ENCODE measurements around the gene ADH5. TPM values are rescaled to one million over a fixed set of nuclear protein-coding genes. Genes with fewer than 3 reads are reported as not detected.
A peak's percentile ranks its signal among the peaks of the same experiment; 100 is the strongest.
"Not testable (repeated sequence)": the region's sequence is repeated elsewhere in the genome, so short reads cannot be mapped to it uniquely, and the experiment has no call there.

The ADH5 gene
- total RNA-seq: 82.6 and 85.3 TPM in 2 replicates

- H3K27ac Mint-ChIP-seq: peak within 1 kb of the TSS; percentile 96
- H3K4me1 Mint-ChIP-seq: peaks cover 35% of the 10 kb centered on the region
- H3K36me3 Mint-ChIP-seq (ENCODE audit: low read depth): peaks cover 21% of the 10 kb centered on the region
- DNase-seq: peak; percentile 95
- no peaks in the 10 kb centered on the region for H3K9me3 Mint-ChIP-seq
- peaks cover 1% of the 10 kb centered on the region for H3K27me3 Mint-ChIP-seq
- intact Hi-C loops (cut with micrococcal nuclease): loop anchor here (1.0 to 2.0 kb wide), 5 partner anchors 32 to 946 kb away; partner anchors contain the start of genes METAP1, STPG2 and TRMT10A
- H3K4me3 Mint-ChIP-seq: peak within 1 kb of the TSS; percentile 90
Observed at GRCh38 chr4:99088481-99089365, at the start of gene ADH5. Gene ADH5, minus strand, starts transcription at chr4:99088788. Its CDS starts 88 bp downstream, at chr4:99088700.

DNA sequence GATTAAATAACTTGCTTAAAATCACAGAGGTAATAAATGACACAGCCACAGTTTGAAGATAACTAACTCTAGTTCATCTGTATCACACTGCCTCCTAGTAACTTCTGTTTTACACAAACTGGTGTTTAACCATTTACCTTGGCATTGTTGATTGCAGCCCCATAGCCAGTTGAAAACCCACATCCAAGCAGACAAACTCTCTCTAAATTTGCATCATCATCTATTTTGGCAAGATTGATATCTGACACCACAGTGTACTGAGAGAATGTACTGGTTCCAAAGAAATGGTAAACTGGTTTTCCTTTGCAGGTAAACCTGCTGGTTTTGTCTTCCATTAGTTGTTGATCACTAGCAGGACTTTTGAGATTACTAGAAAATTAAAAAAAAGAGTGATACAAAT lies 47.7 kb upstream of the ADH5 start:
- H3K4me3 Mint-ChIP-seq: no peak overlapping the region
- intact Hi-C loops (cut with micrococcal nuclease): no loop called here
- H3K27me3 Mint-ChIP-seq: peaks cover 4% of the 10 kb centered on the region
- no peaks in the 10 kb centered on the region for H3K36me3 Mint-ChIP-seq (ENCODE audit: low read depth)
- no peak overlapping the region for H3K27ac Mint-ChIP-seq
- DNase-seq: no peak
- H3K4me1 Mint-ChIP-seq: no peaks in the 10 kb centered on the region
- no peaks in the 10 kb centered on the region for H3K9me3 Mint-ChIP-seq

GRCh38 chr4:99135541-99136162 lies 47.1 kb upstream of the ADH5 start:
- DNase-seq: no peak
- Mint-ChIP-seq H3K27me3 (peaks cover 8% of the 10 kb centered on the region), H3K4me3 (no peak overlapping the region), H3K27ac (no peak overlapping the region), H3K9me3 (no peaks in the 10 kb centered on the region), H3K36me3 (ENCODE audit: low read depth) (no peaks in the 10 kb centered on the region), H3K4me1 (no peaks in the 10 kb centered on the region)
- intact Hi-C loops (cut with micrococcal nuclease): no loop called here

DNA sequence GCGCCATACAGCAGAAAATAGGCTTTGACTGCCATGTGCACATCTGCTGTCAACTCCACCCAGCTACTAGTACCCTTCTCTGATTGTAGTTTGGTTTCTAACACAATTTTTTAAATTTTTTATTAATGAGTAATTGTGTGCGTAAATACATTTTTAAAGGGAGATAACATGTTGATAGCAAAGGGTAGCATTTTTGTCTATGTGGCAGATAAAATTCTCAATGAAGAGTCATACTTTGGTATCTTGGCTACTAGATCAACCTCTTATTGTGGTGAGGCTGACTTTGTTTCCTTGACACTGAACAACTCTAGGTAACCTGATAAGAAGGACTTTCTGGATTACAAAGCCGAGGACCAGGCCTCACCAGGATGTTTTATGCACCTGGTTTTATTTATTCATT lies 46.0 kb upstream of the ADH5 start:
- Mint-ChIP-seq H3K4me3 (no peak overlapping the region), H3K4me1 (no peaks in the 10 kb centered on the region), H3K9me3 (no peaks in the 10 kb centered on the region), H3K27ac (no peak overlapping the region), H3K36me3 (ENCODE audit: low read depth) (no peaks in the 10 kb centered on the region), H3K27me3 (peaks cover 8% of the 10 kb centered on the region)
- DNase-seq: no peak
- intact Hi-C loops (cut with micrococcal nuclease): no loop called here

DNA sequence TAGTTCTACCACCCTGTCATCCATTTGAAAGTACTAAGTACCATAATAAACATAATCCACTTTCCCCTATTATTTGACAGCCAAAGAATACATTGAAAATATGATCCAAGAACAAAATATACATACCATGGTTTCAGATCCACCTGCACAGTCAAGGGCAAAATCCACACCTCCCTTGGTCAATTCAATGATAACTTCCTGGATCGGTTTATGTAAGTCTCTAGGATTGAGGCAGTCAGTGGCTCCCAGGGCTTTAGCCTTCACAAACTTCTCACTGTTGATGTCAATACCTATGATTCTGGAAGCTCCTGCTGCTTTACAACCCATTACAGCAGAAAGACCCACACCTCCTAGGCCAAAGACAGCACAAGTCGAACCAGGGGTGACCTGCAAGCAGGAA lies 42.8 kb upstream of the ADH5 start:
- intact Hi-C loops (cut with micrococcal nuclease): no loop called here
- H3K27me3 Mint-ChIP-seq: peaks cover 10% of the 10 kb centered on the region
- H3K4me3 Mint-ChIP-seq: no peak overlapping the region
- H3K36me3 Mint-ChIP-seq (ENCODE audit: low read depth): no peaks in the 10 kb centered on the region
- DNase-seq: no peak
- no peaks in the 10 kb centered on the region for H3K4me1 Mint-ChIP-seq
- H3K27ac Mint-ChIP-seq: no peak overlapping the region
- H3K9me3 Mint-ChIP-seq: no peaks in the 10 kb centered on the region

DNA sequence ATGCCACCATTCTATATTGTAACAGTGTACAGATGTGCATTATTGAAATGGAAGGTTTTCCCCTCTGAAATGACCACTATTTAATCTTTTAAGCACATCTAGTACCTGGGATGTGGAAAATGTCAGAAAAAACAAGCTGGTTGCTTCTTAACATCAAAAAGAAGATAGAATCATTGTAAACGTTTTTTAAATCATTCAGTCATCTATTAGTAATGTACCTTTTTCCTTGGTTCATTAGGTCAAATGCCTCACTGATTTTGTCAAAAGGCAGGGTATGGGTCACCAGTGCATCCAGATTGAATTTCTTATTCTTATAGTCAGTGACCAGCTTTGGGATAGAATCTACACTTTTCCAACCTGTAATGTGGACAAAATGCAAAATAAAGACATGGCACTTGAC lies 37.8 kb upstream of the ADH5 start:
- Mint-ChIP-seq H3K4me3 (no peak overlapping the region), H3K27ac (no peak overlapping the region), H3K36me3 (ENCODE audit: low read depth) (no peaks in the 10 kb centered on the region), H3K27me3 (peaks cover 6% of the 10 kb centered on the region), H3K9me3 (no peaks in the 10 kb centered on the region), H3K4me1 (no peaks in the 10 kb centered on the region)
- intact Hi-C loops (cut with micrococcal nuclease): no loop called here
- no peak for DNase-seq

DNA sequence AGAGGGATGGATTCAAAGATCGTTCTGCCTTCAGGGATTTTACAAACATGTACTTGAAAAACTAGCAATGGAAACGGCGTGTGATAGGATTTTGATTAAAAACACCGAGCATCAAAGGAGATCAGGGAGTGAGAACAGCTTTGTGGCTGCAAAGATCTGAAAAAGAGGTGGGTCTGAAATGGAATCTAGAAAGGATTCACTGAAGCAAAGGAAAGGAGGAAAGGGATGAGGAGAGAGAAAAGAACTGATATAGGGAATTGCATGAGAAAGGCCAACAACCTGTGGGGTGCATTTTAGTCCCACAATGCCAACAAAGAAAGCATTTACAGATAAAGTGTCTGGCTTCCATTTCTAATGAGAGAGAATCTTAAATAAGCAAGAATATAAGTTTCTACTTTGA lies 32.4 kb upstream of the ADH5 start:
- H3K9me3 Mint-ChIP-seq: no peaks in the 10 kb centered on the region
- H3K4me3 Mint-ChIP-seq: no peak overlapping the region
- intact Hi-C loops (cut with micrococcal nuclease): no loop called here
- peaks cover 8% of the 10 kb centered on the region for H3K27me3 Mint-ChIP-seq
- no peaks in the 10 kb centered on the region for H3K4me1 Mint-ChIP-seq
- no peak overlapping the region for H3K27ac Mint-ChIP-seq
- peak; percentile 15 for DNase-seq
- no peaks in the 10 kb centered on the region for H3K36me3 Mint-ChIP-seq (ENCODE audit: low read depth)

DNA sequence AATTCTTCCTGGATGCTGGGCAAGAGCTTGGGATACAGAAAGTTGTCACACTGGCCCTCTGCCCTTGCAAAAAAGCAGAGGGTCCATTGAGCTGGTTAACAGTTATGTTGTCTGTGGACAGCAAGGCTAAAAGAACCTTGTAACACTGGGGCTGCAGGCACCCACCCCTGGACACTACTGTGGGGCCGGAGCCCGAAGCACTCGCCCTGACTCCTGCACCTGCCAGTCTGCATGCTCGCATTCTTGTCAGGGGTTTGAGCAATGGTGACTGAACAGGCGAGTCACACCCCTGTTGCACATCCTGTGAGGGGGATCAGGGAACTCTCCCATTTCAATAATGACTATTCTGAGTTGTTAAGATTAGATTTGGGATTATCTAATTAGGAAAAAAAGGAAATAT lies 31.9 kb upstream of the ADH5 start:
- no peak overlapping the region for H3K4me3 Mint-ChIP-seq
- H3K4me1 Mint-ChIP-seq: no peaks in the 10 kb centered on the region
- H3K27ac Mint-ChIP-seq: no peak overlapping the region
- no peaks in the 10 kb centered on the region for H3K9me3 Mint-ChIP-seq
- H3K27me3 Mint-ChIP-seq: peaks cover 9% of the 10 kb centered on the region
- intact Hi-C loops (cut with micrococcal nuclease): no loop called here
- no peaks in the 10 kb centered on the region for H3K36me3 Mint-ChIP-seq (ENCODE audit: low read depth)
- DNase-seq: peak; percentile 52

DNA sequence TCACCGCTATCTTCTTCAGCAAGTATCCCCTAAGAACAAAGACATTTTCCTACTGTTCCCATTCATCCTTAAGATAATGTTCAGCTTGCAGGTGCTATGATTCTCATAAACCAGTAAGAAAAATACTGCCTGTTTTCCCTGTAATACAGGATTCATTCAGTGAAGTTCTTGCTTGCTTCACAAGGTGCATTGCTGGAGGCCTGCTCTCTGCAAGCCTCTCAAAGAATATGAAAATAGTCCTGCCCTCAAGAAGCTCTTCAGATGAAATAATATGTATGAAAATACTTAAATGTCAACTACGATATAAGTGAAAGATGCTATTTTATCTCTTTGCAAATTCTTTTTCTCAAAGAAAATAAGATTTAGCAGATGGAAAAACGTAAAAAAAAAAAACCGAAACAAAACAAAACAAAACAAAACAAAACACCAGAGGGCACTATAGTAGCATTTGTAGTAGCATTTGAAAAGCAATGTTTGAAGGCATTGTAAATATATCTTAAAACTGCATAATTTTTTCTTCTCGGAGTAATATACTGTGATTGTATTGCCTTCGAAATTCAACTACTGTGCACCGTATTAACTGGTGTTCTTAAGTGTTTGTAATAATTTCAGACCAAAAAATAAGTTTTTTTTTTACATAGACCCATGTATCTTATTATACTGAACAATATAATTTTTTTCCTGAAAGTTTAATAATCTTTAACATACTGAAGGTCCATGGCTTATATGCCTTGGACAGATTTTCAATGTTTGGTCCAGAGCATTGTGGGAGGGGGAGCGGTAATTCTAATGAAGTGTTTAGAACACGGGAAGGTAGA lies 29.5 kb upstream of the ADH5 start:
- no peaks in the 10 kb centered on the region for H3K36me3 Mint-ChIP-seq (ENCODE audit: low read depth)
- peaks cover 14% of the 10 kb centered on the region for H3K27me3 Mint-ChIP-seq
- intact Hi-C loops (cut with micrococcal nuclease): loop anchor here (1.0 kb wide), 2 partner anchors 287 to 345 kb away; no protein-coding TSS in a partner anchor
- H3K9me3 Mint-ChIP-seq: no peaks in the 10 kb centered on the region
- H3K4me3 Mint-ChIP-seq: no peak overlapping the region
- H3K4me1 Mint-ChIP-seq: no peaks in the 10 kb centered on the region
- H3K27ac Mint-ChIP-seq: no peak overlapping the region
- no peak for DNase-seq

DNA sequence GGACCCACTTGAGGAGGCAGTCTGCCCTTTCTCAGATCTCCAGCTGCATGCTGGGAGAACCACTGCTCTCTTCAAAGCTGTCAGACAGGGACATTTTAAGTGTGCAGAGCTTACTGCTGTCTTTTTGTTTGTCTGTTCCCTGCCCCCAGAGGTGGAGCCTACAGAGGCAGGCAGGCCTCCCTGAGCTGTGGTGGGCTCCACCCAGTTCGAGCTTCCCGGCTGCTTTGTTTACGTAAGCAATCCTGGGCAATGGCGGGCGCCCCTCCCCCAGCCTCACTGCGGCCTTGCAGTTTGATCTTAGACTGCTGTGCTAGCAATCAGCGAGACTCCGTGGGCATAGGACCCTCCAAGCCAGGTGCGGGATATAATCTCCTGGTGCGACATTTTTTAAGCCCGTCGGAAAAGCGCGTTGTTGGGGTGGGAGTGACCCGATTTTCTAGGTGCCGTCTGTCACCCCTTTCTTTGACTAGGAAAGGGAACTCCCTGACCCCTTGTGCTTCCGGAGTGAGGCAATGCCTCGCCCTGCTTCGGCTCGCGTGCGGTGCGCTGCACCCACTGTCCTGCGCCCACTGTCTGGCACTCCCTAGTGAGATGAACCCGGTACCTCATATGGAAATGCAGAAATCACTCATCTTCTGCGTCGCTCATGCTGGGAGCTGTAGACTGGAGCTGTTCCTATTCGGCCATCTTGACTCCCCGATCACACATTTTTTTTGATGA lies 28.7 kb upstream of the ADH5 start:
- peaks cover 14% of the 10 kb centered on the region for H3K27me3 Mint-ChIP-seq
- H3K9me3 Mint-ChIP-seq; H3K27ac Mint-ChIP-seq; H3K4me3 Mint-ChIP-seq; H3K36me3 Mint-ChIP-seq (ENCODE audit: low read depth); intact Hi-C loops (cut with micrococcal nuclease); H3K4me1 Mint-ChIP-seq; DNase-seq: not testable (repeated sequence)

- H3K36me3 Mint-ChIP-seq (ENCODE audit: low read depth); DNase-seq; H3K4me3 Mint-ChIP-seq; H3K27ac Mint-ChIP-seq; H3K9me3 Mint-ChIP-seq; H3K4me1 Mint-ChIP-seq; intact Hi-C loops (cut with micrococcal nuclease); H3K27me3 Mint-ChIP-seq: not testable (repeated sequence)
Observed at GRCh38 chr4:99109286-99109685, 20.7 kb upstream of the ADH5 start.

GRCh38 chr4:99104153-99104552 lies 15.6 kb upstream of the ADH5 start:
- no peak for DNase-seq

GRCh38 chr4:99103166-99103565 lies 14.6 kb upstream of the ADH5 start:
- intact Hi-C loops (cut with micrococcal nuclease): no loop called here
- no peaks in the 10 kb centered on the region for H3K36me3 Mint-ChIP-seq (ENCODE audit: low read depth)
- H3K27me3 Mint-ChIP-seq: peaks cover 6% of the 10 kb centered on the region
- H3K4me3 Mint-ChIP-seq: no peak overlapping the region
- no peaks in the 10 kb centered on the region for H3K9me3 Mint-ChIP-seq
- DNase-seq: no peak
- no peaks in the 10 kb centered on the region for H3K4me1 Mint-ChIP-seq
- no peak overlapping the region for H3K27ac Mint-ChIP-seq

More at GRCh38 chr4:99104153-99104552, 15.6 kb upstream of the ADH5 start:
- no peaks in the 10 kb centered on the region for H3K36me3 Mint-ChIP-seq (ENCODE audit: low read depth)
- no peaks in the 10 kb centered on the region for H3K4me1 Mint-ChIP-seq
- H3K27me3 Mint-ChIP-seq: peaks cover 6% of the 10 kb centered on the region
- intact Hi-C loops (cut with micrococcal nuclease): no loop called here
- no peaks in the 10 kb centered on the region for H3K9me3 Mint-ChIP-seq
- no peak overlapping the region for H3K4me3 Mint-ChIP-seq
- H3K27ac Mint-ChIP-seq: no peak overlapping the region

All from activated CD4-positive, alpha-beta T cell treated with anti-CD3 and anti-CD28 coated beads, Interleukin-2, amount 10 ng/mL, durations not matched to agents 24 days and 14 days (primary cell).